Left lobe of liver (tissue), 2 donors: ENCODE measurements around the gene TST. TPM values are rescaled to one million over a fixed set of nuclear protein-coding genes. Genes with fewer than 3 reads are reported as not detected.

Experiments
- ATAC-seq: fragments of 200-7000 bp; cut with Tn5 transposase; one replicate; pipeline ENCODE4 v1.9.1; 2020; ENCODE audit warnings: mild to moderate bottlenecking, moderate library complexity
- DNase-seq: peaks from one replicate; pipeline ENCODE4 v3.0.0-alpha.2; 2020; ENCODE audit warnings: low spot score
- total RNA-seq: library from RNA; stranded (reverse); gene quantifications from one replicate; pipeline ENCODE4 v1.2.1, GENCODE V29; 2021
- donor health status: DM: no; HTN: no; CAD: no; lungs with moderate emphysema.
- donor health status: DM: no; HTN: yes; CAD: no.

TST gene
- total RNA-seq, 1 donor from 2014 or later, result 349 TPM

- DNase-seq, result no peak
- no peak for ATAC-seq
Measured at GRCh38 chr22:37054056-37054395, 34.8 kb upstream of the TST start.

GRCh38 chr22:37053310-37054055 lies 34.2 kb upstream of the TST start:
- DNase-seq, result no peak

GRCh38 chr22:37052386-37053309 lies 33.4 kb upstream of the TST start:
- ATAC-seq (no peak), DNase-seq (no peak)

More at GRCh38 chr22:37053310-37054055, 34.2 kb upstream of the TST start:
- ATAC-seq, result no peak

GRCh38 chr22:37051391-37052385 lies 32.4 kb upstream of the TST start, which contains the start of gene KCTD17:
KCTD17 (plus strand) TSS chr22:37051742; CDS start chr22:37051761, 19 bp downstream.
- ATAC-seq, result peak; percentile 85
- DNase-seq, result peak; percentile 66

DNA sequence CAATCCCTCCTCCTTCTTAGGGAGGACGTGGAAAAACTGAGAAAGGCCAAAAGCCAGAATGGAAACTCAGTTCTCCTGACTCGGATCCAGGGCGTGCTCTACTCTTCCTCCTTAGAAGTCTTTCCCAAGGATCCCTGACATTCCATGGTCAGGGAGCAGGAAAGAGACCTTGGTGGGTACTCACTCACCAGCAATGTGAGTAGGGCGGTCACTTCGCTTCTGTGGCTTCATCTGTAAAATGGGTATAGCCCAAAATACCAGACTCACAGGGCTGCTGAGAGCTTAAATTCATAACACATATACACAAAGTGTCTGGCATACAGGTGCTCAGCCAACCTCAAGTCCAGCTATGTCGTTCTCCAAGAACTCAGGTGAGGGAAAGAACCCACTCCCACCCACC lies 31.7 kb upstream of the TST start:
- DNase-seq (no peak), ATAC-seq (no peak)

- ATAC-seq, result no peak
- no peak for DNase-seq
Measured at GRCh38 chr22:37049224-37049623, 30.0 kb upstream of the TST start.

GRCh38 chr22:37048133-37048532 lies 28.9 kb upstream of the TST start:
- no peak for ATAC-seq
- no peak for DNase-seq

DNA sequence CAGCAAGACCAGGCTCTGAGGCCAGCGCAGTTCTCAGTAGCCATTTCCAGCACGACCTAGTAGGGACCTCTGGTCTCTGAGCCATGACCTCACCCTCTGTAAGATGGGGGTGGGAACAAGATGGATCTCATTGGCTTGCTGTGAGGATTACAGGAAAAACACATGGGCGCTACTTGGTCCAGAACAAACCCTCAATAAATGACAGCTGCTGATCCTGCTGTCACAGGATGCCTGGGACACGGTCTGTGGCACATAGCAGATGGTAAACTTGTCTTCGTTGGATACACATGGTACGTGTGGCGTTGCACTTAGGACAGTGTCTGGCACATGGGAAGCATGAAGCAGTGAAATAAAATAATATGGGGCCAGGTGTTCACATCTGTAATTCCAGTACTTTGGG lies 27.8 kb upstream of the TST start:
- no peak for DNase-seq
- ATAC-seq, result no peak

GRCh38 chr22:37046589-37046988 lies 27.3 kb upstream of the TST start:
- DNase-seq (no peak), ATAC-seq (no peak)

- no peak for ATAC-seq
- DNase-seq, result no peak
Measured at GRCh38 chr22:37045958-37046357, 26.7 kb upstream of the TST start.

DNA sequence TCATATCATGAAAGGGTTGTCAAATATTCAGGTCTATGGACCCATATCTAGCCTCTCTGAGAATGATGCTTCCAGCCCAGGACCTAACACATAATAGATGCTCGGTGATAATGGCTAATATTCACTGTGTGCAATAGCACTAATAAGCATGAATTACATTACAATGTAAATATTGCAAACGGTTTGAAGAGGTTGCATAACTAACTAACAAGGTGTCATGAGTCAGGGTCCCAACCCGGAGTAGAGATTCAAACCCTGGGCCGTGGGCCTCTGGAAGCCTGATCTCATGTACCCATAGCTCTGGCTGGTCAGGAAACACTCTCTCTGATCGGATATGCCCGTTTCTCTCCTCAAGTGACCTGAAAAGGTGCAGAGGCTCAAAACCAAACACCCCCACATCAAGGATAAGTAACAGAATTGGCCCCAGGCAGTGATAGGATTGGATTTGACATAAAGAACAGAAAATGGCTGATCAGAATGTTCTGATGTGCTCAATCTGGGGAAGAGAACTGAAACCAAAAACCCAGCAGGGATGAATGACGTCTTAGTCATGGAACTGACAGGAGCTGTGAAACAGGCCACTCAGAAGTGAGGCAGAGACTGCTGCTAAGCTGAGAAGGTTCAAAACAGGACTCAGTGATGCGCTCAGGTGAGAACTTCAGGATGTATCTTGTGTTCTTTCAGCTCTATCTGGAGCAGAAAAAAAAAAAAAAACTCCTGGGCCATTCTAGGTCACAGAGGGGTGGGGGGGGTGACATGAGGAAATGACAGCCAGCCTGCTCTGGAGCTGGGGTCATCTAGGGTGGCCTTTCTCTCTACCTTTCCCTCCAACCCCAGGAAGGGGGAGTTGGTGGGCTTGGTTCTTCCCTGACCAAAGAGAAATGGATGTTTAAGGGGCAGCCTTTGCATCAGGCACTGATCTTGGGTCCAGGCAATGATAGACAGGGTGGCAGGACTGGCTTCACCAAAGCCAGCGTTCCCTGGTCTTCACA lies 25.7 kb upstream of the TST start:
- ATAC-seq, result no peak
- DNase-seq, result no peak

DNA sequence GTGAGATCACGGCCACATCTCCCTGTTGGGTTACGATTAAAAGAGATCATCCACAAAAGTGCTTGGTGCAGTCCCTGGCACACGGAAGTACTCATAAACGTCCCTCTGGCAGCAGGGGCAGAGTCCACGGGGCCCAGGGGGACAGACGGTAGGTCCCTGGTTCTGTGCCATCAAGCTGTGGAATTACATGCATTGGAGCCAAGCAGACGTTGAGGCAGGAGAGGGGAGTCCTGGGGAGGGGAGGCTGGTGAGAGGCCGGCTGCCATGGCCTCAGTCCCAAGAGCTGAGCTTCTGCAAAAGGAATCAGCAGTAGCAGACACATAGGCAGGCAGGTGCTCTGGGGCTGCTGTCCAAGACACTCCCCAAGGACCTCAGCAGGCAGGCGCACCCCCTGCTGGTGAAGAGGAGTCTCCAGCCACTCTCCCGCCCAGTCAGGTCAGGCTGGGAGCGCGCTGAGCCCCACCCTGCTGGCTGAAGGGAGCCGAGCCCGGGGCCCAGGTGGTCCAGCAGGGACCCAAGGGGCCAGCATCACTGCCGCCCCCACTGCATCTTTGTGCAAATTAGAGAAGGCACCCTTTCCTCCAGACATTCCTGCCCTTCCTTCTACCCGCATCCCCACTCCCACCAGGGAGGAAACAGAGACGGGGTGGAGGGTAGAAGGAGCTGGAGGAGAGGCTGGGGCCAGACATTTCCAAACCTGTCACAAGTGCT lies 24.7 kb upstream of the TST start:
- ATAC-seq (peak; percentile 97), DNase-seq (peak; percentile 87)

- no peak for DNase-seq
- ATAC-seq, result no peak
Measured at GRCh38 chr22:37043209-37043827, 24.1 kb upstream of the TST start.

- no peak for DNase-seq
- ATAC-seq, result no peak
Measured at GRCh38 chr22:37039466-37039865, 20.2 kb upstream of the TST start.

DNA sequence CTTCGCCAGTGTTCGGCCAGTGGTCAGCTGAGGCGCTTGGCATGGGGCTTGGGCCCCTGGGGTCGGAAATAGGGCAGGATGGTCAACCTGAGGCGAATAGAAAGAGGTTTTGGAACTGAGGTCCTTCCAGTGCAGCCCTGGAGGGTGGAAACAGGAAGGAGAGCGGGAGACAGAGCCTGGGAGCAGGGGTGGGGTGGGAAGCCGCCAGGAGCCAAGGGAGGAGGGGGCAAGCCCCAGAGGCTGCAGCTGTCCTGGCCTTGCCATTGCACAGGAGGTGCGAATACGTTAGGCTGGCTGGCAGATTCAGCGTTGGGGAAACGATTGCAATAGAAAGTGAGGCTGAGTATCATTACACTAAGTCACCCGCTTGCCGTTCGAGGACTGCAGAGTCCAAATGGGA lies 18.4 kb upstream of the TST start:
- DNase-seq (no peak), ATAC-seq (no peak)

DNA sequence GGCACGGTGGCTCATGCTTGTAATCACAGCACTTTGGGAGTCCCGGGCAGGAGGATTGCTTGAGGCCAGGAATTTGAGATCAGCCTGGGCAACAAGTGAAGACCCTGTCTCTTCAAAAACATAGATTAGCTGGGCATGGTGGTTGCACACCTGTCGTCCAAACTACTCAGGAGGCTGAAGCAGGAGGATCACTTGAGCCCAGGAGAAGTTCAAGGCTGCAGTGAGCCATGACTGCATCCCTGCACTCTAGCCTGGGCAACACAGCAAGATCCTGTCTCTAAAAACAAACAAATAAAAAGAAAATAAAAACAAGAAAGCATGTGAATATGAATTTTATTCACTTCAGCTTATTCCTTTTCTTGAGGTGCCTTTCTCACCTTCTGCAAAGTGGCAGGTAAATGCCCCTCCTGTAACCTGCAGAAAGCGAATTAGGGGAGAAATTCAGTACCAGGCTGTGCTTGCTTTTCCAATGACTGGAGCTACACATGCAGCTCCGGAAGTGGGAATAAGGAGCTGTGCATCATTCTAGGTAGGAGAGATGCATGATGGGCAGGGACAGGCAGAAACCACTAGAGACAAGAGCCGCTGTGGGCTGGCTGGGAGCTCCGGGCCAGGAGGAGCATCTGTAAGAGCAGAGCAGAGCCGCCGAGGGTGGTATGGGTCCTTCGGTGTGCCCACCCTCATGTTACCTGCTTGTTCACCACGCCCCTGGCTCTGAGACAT lies 17.6 kb upstream of the TST start:
- no peak for ATAC-seq
- no peak for DNase-seq

DNA sequence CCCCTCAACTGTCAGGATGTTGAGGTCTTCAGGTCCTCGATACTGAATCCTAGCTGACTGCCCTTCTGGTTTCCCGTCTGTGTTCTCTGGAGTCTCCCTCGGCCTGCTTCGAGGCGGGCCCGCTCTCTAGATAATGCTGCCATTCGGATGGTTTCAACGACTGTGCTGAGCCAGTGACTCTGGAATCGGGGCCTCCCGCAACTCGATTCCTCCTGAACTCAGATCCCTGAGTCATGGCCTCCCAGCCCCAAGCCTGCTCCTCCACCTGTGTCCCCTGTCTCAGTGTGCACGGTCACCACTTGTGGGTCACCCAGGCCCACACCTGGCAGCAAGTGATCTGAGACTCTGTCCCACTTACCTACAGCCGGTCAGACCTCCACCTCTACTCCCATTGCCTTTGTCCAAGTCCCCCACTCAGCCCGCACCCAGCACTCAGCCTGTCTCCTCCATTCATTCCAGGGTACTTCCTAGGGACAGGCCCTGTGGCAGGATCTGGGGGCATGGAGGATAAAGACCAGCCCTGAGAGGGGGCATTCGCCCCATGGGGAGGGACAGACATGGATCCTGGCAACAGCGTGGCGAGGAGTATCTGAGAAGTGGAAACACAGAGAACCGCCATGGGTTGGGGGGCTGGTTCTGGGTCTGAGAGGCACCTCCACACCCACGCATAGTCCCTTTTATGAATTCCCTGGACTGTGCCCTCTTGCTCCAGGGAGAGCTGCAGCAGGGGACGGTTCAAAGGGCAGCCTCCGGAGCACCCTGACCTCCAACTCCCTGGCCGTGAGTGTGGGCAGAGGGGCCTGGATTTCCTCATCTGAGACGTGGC lies 14.6 kb upstream of the TST start:
- peak; percentile 90 for DNase-seq
- peak; percentile 62 for ATAC-seq
